Breast epithelium (tissue), 3 donors: ENCODE measurements around the gene FYN.

Source experiments
- POLR2A ChIP-seq: fragments of 450-650 bp; IDR thresholded peaks from one replicate; pipeline ENCODE4 v1.6.1; 2016; ENCODE audit warnings: antibody characterized with exemption, mild to moderate bottlenecking, moderate library complexity
- POLR2AphosphoS5 ChIP-seq, 3 donors: sonication (generic); formaldehyde crosslinking; IDR thresholded peaks; one replicate each; pipeline ENCODE4 v1.6.1; 2017; ENCODE audit warnings: antibody characterized with exemption in 3 of 3
- TF ChIP-seq, protein P1 (sequence below), 3 donors: fragments of 450-650 bp; IDR thresholded peaks; one replicate each; pipeline ENCODE4 v1.5.1; 2016 to 2017; ENCODE audit warnings: antibody characterized with exemption in 3 of 3, mild to moderate bottlenecking in 3 of 3, moderate library complexity in 3 of 3

GRCh38 chr6:111620169-111620568 lies 253.1 kb downstream of the FYN start:
- TF ChIP-seq POLR2A = no peak
- TF ChIP-seq, protein P1, sequence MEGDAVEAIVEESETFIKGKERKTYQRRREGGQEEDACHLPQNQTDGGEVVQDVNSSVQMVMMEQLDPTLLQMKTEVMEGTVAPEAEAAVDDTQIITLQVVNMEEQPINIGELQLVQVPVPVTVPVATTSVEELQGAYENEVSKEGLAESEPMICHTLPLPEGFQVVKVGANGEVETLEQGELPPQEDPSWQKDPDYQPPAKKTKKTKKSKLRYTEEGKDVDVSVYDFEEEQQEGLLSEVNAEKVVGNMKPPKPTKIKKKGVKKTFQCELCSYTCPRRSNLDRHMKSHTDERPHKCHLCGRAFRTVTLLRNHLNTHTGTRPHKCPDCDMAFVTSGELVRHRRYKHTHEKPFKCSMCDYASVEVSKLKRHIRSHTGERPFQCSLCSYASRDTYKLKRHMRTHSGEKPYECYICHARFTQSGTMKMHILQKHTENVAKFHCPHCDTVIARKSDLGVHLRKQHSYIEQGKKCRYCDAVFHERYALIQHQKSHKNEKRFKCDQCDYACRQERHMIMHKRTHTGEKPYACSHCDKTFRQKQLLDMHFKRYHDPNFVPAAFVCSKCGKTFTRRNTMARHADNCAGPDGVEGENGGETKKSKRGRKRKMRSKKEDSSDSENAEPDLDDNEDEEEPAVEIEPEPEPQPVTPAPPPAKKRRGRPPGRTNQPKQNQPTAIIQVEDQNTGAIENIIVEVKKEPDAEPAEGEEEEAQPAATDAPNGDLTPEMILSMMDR (IDR thresholded peaks at IDR 0.05) = no peak
- no peak for TF ChIP-seq POLR2AphosphoS5 (IDR thresholded peaks at IDR 0.05)
